Tibial nerve (tissue), 4 donors: ENCODE results near the gene ACVR1. TPM values are rescaled to one million over a fixed set of nuclear protein-coding genes. Genes with fewer than 3 reads are reported as not detected.

Experiments
- DNase-seq, 2 donors: peaks; one replicate each; pipeline ENCODE4 v3.0.0-alpha.2; 2019; ENCODE audit warnings: low spot score in 2 of 2
- H3K27ac ChIP-seq, 4 donors: fragments of 200-600 bp; sonication (generic) in 3 of 4; one replicate each; pipeline ENCODE4 v1.5.1; 2017 to 2019; ENCODE audit warnings: mild to moderate bottlenecking in 1 of 4
- H3K27me3 ChIP-seq, 2 donors: fragments of 200-600 bp; sonication (generic) in 1 of 2; one replicate each; pipeline versions ENCODE4 v1.5.1 to v1.6.0; 2017 to 2019
- H3K36me3 ChIP-seq, 3 donors: fragments of 200-600 bp; sonication (generic); one replicate each; pipeline ENCODE4 v1.5.1; 2018 to 2019
- H3K4me1 ChIP-seq, 4 donors: fragments of 200-600 bp; sonication (generic) in 3 of 4; one replicate each; pipeline ENCODE4 v1.5.1; 2017 to 2019
- H3K4me3 ChIP-seq, 4 donors: fragments of 200-600 bp; sonication (generic) in 3 of 4; one replicate each; pipeline ENCODE4 v1.5.1; 2017 to 2019; ENCODE audit warnings: mild to moderate bottlenecking in 1 of 4, moderate library complexity in 1 of 4
- H3K9me3 ChIP-seq, 4 donors: fragments of 200-600 bp; sonication (generic) in 3 of 4; one replicate each; pipeline ENCODE4 v1.5.1; 2017 to 2019
- CTCF ChIP-seq, 5 experiments: fragments of 200-600 bp in 3 of 5; fragments of 450-650 bp in 2 of 5; sonication (generic) in 3 of 5; IDR thresholded peaks; one replicate each; pipeline ENCODE4 v1.5.1; 2016 to 2019; ENCODE audit warnings: antibody characterized with exemption in 5 of 5, mild to moderate bottlenecking in 3 of 5, moderate library complexity in 2 of 5
- EP300 ChIP-seq, 2 donors: sonication (generic); formaldehyde crosslinking; IDR thresholded peaks; one replicate each; pipeline ENCODE4 v1.6.1; 2017; ENCODE audit warnings: antibody characterized with exemption in 2 of 2, mild to moderate bottlenecking in 1 of 2
- POLR2A ChIP-seq, 2 donors: fragments of 450-650 bp; IDR thresholded peaks; one replicate each; pipeline ENCODE4 v1.6.1; 2017; ENCODE audit warnings: antibody characterized with exemption in 2 of 2, mild to moderate bottlenecking in 2 of 2, moderate library complexity in 2 of 2
- WGBS, 2 donors: methylation state at CpG; one replicate each; pipeline ENCODE4 v1.1.5; 2018; 5-methylcytosine and 5-hydroxymethylcytosine counted together
- total RNA-seq, 4 donors: library from RNA; depleted of rRNA; stranded (reverse); fragments of >200 nt; gene quantifications; one replicate each; pipeline ENCODE4 v1.1.0, GENCODE V29; 2016

Gene ACVR1
- total RNA-seq, 4 donors from 2014 or later: 19.2 to 24.7 (median 22.8) TPM

GRCh38 chr2:157849591-157849990 lies 26.5 kb downstream of the ACVR1 start:
- no peak for DNase-seq
- Histone ChIP-seq H3K4me3 (no peak overlapping the region), H3K9me3 (no peaks in the 10 kb centered on the region), H3K27ac (no peak overlapping the region), H3K4me1 (no peaks in the 10 kb centered on the region), H3K36me3 (peaks cover 0 to 9% (median 0%) of the 10 kb centered on the region in 3 donors), H3K27me3 (no peaks in the 10 kb centered on the region)
- TF ChIP-seq EP300 (IDR thresholded peaks at IDR 0.05): no peak
- 63 to 71% methylated on average over 2 of the region's 2 CpGs for WGBS, 2 donors

DNA sequence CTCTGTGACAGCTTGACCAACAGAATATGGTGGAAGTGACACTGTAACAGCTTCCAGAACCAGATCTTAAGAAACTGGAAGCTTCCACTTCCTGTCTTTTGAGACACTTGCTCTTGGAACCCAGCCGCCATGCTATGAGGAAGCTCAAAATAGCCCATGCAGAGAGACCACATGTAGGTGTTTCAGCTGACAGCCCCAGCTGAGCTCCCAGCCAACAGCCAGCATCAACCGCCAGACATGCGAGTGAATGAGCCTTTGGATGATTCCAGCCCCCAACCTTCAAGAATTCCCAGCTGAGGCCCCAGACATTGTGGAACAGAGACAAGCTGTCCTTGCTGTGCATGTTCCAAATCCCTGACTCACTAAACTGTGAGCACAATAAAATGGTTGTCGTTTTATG lies 27.9 kb downstream of the ACVR1 start:
- H3K4me1 ChIP-seq: peaks cover 0 to 7% (median 0%) of the 10 kb centered on the region in 4 donors
- H3K36me3 ChIP-seq: peaks cover 0 to 9% (median 0%) of the 10 kb centered on the region in 3 donors
- no peaks in the 10 kb centered on the region for H3K27me3 ChIP-seq
- H3K4me3 ChIP-seq: no peak overlapping the region
- no peak for DNase-seq
- no peak overlapping the region for H3K27ac ChIP-seq
- H3K9me3 ChIP-seq: no peaks in the 10 kb centered on the region
- WGBS, 2 donors: 93 to 96% methylated on average over 4 of the region's 4 CpGs
- TF ChIP-seq POLR2A (IDR thresholded peaks at IDR 0.05) (no peak), EP300 (IDR thresholded peaks at IDR 0.05) (no peak), CTCF (IDR thresholded peaks at IDR 0.05) (no peak)

DNA sequence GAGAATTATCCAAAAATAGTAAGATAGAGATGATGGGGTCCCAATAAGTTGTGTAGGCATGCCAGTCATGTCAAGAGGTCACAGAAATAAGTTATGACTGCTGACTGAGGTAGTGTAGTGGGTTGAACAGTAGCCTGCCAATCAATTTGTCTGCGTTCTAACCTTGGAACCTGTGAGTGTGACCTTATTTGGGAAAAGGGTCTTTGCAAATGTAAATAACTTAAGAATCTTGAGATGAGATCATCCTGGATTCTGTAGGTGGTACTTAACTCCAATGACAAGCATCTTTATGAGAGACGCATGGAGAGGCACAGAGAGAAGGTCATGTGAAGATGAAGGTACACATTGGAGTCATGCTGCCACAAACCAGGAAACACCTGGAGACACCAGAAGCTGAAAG lies 31.0 kb downstream of the ACVR1 start:
- no peak for TF ChIP-seq EP300 (IDR thresholded peaks at IDR 0.05)
- TF ChIP-seq POLR2A (IDR thresholded peaks at IDR 0.05): no peak
- no peak for TF ChIP-seq CTCF (IDR thresholded peaks at IDR 0.05)
- H3K4me3 ChIP-seq: no peak overlapping the region
- WGBS, 2 donors: 92 to 95% methylated on average over 2 of the region's 2 CpGs
- DNase-seq: no peak
- no peaks in the 10 kb centered on the region for H3K9me3 ChIP-seq
- no peak overlapping the region for H3K27ac ChIP-seq
- H3K27me3 ChIP-seq: no peaks in the 10 kb centered on the region
- H3K4me1 ChIP-seq: peaks cover 0 to 32% (median 11%) of the 10 kb centered on the region in 4 donors
- peaks cover 0 to 8% (median 0%) of the 10 kb centered on the region in 3 donors for H3K36me3 ChIP-seq

GRCh38 chr2:157843935-157844334 lies 32.2 kb downstream of the ACVR1 start:
- 63 to 71% methylated on average over 4 of the region's 4 CpGs for WGBS, 2 donors
- H3K4me1 ChIP-seq: peaks cover 6 to 43% (median 18%) of the 10 kb centered on the region in 4 donors
- no peak for TF ChIP-seq EP300 (IDR thresholded peaks at IDR 0.05)
- TF ChIP-seq POLR2A (IDR thresholded peaks at IDR 0.05): no peak
- no peak for TF ChIP-seq CTCF (IDR thresholded peaks at IDR 0.05)
- H3K4me3 ChIP-seq: no peak overlapping the region
- H3K27me3 ChIP-seq: no peaks in the 10 kb centered on the region
- H3K36me3 ChIP-seq: peaks cover 0 to 4% (median 0%) of the 10 kb centered on the region in 3 donors
- no peak for DNase-seq
- H3K27ac ChIP-seq: no peak overlapping the region
- no peaks in the 10 kb centered on the region for H3K9me3 ChIP-seq

DNA sequence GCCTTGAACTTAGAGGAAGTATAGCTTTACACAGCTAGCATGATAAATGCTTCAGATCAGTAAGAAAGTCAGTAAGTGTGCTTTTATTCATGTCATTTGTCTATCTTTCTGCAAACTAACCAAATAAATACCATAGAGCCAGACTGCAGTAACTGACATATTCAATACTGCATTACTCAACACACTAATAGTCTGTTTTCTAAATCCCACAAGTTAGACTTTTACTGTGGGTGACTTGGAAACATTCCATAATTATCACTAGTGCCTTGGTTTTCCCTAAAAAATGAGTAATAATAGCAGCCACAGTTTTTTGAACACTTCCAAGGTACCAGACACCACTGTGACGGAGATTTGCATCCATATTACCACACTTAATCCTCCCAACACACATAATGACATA lies 33.0 kb downstream of the ACVR1 start:
- no peak for TF ChIP-seq POLR2A (IDR thresholded peaks at IDR 0.05)
- TF ChIP-seq CTCF (IDR thresholded peaks at IDR 0.05): no peak
- TF ChIP-seq EP300 (IDR thresholded peaks at IDR 0.05): no peak
- peaks cover 6 to 52% (median 26%) of the 10 kb centered on the region in 4 donors for H3K4me1 ChIP-seq
- peak overlapping the region in 1 of 4 donors; percentile 11 for H3K27ac ChIP-seq
- H3K4me3 ChIP-seq: no peak overlapping the region
- no peak for DNase-seq
- WGBS, 2 donors: 94 to 97% methylated on average over 1 of the region's 1 CpG
- no peaks in the 10 kb centered on the region for H3K27me3 ChIP-seq
- no peaks in the 10 kb centered on the region for H3K9me3 ChIP-seq
- peaks cover 0 to 4% (median 0%) of the 10 kb centered on the region in 3 donors for H3K36me3 ChIP-seq
